Esophagus muscularis mucosa (tissue), 4 donors: ENCODE data around the gene SLITRK3. TPM values are rescaled to one million over a fixed set of nuclear protein-coding genes. Genes with fewer than 3 reads are reported as not detected.

Source experiments
- DNase-seq: peaks from one replicate; pipeline ENCODE4 v3.0.0-alpha.2; 2017; ENCODE audit errors: extremely low spot score
- H3K27ac ChIP-seq, 4 donors: fragments of 200-600 bp; sonication (generic); replicated peaks in 1 of 4; 1 replicate in 3 of 4; 2 replicates in 1 of 4; pipeline ENCODE4 v1.5.1; 2016 to 2019; ENCODE audit warnings: mild to moderate bottlenecking in 1 of 4
- H3K27me3 ChIP-seq, 4 donors: fragments of 200-600 bp; sonication (generic); one replicate each; pipeline versions ENCODE4 v1.5.1 to v1.6.0; 2016 to 2019
- H3K36me3 ChIP-seq, 4 donors: fragments of 200-600 bp; sonication (generic); one replicate each; pipeline ENCODE4 v1.5.1; 2016 to 2019
- H3K4me1 ChIP-seq, 4 donors: fragments of 200-600 bp; sonication (generic); one replicate each; pipeline ENCODE4 v1.5.1; 2016 to 2019
- H3K4me3 ChIP-seq, 4 donors: fragments of 200-600 bp; sonication (generic); 1 replicate in 2 of 4; 2 replicates in 2 of 4; pipeline ENCODE4 v1.5.1; 2016 to 2019; ENCODE audit warnings: mild to moderate bottlenecking in 4 of 4, moderate library complexity in 1 of 4
- H3K9me3 ChIP-seq, 4 donors: fragments of 200-600 bp; sonication (generic); 1 replicate in 3 of 4; 2 replicates in 1 of 4; pipeline ENCODE4 v1.5.1; 2016 to 2019
- EP300 ChIP-seq: sonication (generic); formaldehyde crosslinking; IDR thresholded peaks from one replicate; pipeline ENCODE4 v1.6.1; 2017; ENCODE audit warnings: antibody characterized with exemption
- POLR2A ChIP-seq: fragments of 450-650 bp; IDR thresholded peaks from one replicate; pipeline ENCODE4 v1.6.1; 2017; ENCODE audit warnings: antibody characterized with exemption, moderate library complexity, mild to moderate bottlenecking, low read depth
- POLR2AphosphoS5 ChIP-seq, 2 donors: sonication (generic); formaldehyde crosslinking; IDR thresholded peaks; one replicate each; pipeline ENCODE4 v1.6.1; 2017; ENCODE audit warnings: antibody characterized with exemption in 2 of 2
- WGBS: methylation state at CpG from one replicate; pipeline ENCODE4 v1.1.5; 2018; 5-methylcytosine and 5-hydroxymethylcytosine counted together
- intact Hi-C: fragments of 100-400 bp; cut with DNase I; formaldehyde crosslinking; loops from one replicate; pipeline ENCODE4 v1.15.1; 2023
- total RNA-seq, 4 donors: library from RNA; depleted of rRNA; stranded (reverse); fragments of >200 nt; gene quantifications; one replicate each; pipeline versions ENCODE4 v1.1.0 to v1.2.1, GENCODE V29; 2016
- TF ChIP-seq, protein P1 (sequence below), 3 experiments: fragments of 200-600 bp in 2 of 3; fragments of 450-650 bp in 1 of 3; sonication (generic) in 2 of 3; IDR thresholded peaks; one replicate each; pipeline ENCODE4 v1.5.1; 2017 to 2019; ENCODE audit warnings: antibody characterized with exemption in 3 of 3, mild to moderate bottlenecking in 2 of 3, moderate library complexity in 1 of 3

SLITRK3 gene
- total RNA-seq, 4 donors from 2014 or later, result 14.5 to 29.3 (median 16.9) TPM

DNA sequence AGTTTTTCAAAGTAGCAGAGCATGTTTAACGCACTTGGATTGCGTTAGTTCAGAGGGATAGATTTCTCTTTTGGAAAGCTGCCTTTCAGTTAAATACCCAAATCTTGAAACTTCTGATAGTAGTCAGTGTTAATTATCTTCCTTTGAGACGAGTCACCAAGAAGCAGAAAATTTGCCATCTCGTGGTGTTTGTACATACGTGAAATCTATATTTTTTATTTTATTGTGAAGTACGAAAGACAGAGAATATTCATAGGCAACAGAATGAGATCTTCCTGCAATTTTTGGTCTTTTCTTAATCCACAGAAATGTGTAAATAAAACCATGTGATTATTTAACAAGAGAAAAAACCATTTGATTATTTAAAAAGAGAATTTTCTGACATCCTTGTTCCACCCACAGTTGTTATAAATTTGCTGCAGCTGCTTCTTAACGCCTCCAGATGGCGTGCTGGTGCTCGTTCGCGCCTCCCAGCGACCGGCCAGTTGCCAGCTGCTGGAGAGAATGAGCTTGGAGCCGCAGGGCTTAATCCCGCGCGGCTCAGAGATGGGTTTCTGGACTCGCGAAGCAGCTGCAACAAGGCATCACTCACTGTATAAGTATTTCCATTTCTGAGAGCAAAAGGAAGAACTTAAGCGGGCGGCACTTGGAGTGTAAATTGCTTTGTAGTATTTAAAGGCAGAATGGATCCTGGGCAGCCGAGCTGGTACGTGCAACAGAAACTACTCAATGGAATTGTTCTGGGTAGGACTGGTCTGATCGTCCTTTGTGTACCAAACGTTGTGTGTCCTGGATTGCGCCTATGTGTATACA is 10.5 kb upstream of the SLITRK3 start:
- peak overlapping the region; percentile 53 to 62 (median 58) for H3K4me3 ChIP-seq
- H3K27me3 ChIP-seq, result no peaks in the 10 kb centered on the region
- TF ChIP-seq POLR2A, result no peak
- no peak for TF ChIP-seq EP300
- TF ChIP-seq POLR2AphosphoS5 (IDR thresholded peaks at IDR 0.05), result peak; percentile 35 to 70
- TF ChIP-seq, protein P1, sequence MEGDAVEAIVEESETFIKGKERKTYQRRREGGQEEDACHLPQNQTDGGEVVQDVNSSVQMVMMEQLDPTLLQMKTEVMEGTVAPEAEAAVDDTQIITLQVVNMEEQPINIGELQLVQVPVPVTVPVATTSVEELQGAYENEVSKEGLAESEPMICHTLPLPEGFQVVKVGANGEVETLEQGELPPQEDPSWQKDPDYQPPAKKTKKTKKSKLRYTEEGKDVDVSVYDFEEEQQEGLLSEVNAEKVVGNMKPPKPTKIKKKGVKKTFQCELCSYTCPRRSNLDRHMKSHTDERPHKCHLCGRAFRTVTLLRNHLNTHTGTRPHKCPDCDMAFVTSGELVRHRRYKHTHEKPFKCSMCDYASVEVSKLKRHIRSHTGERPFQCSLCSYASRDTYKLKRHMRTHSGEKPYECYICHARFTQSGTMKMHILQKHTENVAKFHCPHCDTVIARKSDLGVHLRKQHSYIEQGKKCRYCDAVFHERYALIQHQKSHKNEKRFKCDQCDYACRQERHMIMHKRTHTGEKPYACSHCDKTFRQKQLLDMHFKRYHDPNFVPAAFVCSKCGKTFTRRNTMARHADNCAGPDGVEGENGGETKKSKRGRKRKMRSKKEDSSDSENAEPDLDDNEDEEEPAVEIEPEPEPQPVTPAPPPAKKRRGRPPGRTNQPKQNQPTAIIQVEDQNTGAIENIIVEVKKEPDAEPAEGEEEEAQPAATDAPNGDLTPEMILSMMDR (IDR thresholded peaks at IDR 0.05), result peak; percentile 86 to 90 (median 87)
- no peaks in the 10 kb centered on the region for H3K9me3 ChIP-seq
- peaks cover 0 to 24% (median 17%) of the 10 kb centered on the region in 4 donors for H3K4me1 ChIP-seq
- intact Hi-C loops, result loop anchor here (10.0 kb wide), 1 partner anchor 588 kb away; no protein-coding TSS in a partner anchor
- peak overlapping the region; percentile 65 to 82 (median 69) for H3K27ac ChIP-seq
- WGBS, result 18% methylated on average over 26 of the region's 26 CpGs
- DNase-seq, result no peak
- no peaks in the 10 kb centered on the region for H3K36me3 ChIP-seq

DNA sequence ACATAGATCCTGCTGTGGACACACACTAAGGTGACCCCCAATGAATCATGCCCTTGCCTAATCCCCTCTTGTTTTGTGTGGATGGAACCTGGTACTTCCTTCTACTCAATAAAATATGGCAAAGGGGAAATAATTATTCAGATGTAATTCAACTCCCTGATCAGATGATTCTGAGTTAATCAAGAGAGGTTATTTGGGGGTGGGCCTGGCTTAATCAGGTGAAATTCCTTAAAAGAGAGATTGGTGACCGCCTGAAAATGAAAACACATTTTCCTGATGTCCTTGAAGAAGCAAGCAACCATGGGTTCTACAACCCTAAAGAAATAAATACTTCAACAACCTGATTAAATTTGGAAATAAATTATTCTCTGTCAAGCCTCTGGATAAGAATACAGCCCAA is 8.3 kb upstream of the SLITRK3 start:
- Histone ChIP-seq H3K27me3 (no peaks in the 10 kb centered on the region), H3K4me3 (no peak overlapping the region), H3K4me1 (peaks cover 0 to 15% (median 3%) of the 10 kb centered on the region in 4 donors), H3K9me3 (no peaks in the 10 kb centered on the region), H3K27ac (no peak overlapping the region), H3K36me3 (no peaks in the 10 kb centered on the region)
- no peak for DNase-seq
- whole genome bisulfite sequencing, result 90% methylated on average over 1 of the region's 1 CpG
- TF ChIP-seq EP300, result no peak
- TF ChIP-seq POLR2AphosphoS5 (IDR thresholded peaks at IDR 0.05), result no peak
- TF ChIP-seq, protein P1 (IDR thresholded peaks at IDR 0.05), result no peak
- TF ChIP-seq POLR2A, result no peak
- intact Hi-C loops, result loop anchor here (10.0 kb wide), 1 partner anchor 590 kb away; no protein-coding TSS in a partner anchor

DNA sequence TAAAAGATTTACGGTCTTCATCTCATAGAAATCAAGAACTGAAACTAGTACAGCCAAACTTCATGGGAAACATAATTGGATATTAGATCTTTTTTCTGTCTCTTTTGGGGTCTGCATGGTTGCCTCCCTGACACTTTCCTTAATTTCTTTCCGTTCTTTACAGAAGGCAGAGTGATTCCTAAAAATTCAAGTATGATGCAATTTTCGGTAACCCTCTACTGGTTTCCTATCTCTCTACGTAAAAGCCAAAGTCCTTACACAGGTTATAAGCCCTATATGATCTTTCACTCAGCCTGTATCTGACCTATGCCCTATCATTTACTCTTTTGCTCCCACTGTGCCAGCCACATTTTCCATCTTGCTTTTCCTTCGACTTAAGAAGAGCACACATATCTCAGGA is 6.8 kb upstream of the SLITRK3 start:
- Histone ChIP-seq H3K4me1 (peaks cover 0 to 12% (median 1%) of the 10 kb centered on the region in 4 donors), H3K27ac (no peak overlapping the region), H3K4me3 (no peak overlapping the region), H3K27me3 (peaks cover 0 to 5% (median 0%) of the 10 kb centered on the region in 4 donors), H3K36me3 (no peaks in the 10 kb centered on the region), H3K9me3 (no peaks in the 10 kb centered on the region)
- DNase-seq, result no peak
- TF ChIP-seq POLR2A, result no peak
- no peak for TF ChIP-seq EP300
- TF ChIP-seq POLR2AphosphoS5 (IDR thresholded peaks at IDR 0.05), result no peak
- TF ChIP-seq, protein P1 (IDR thresholded peaks at IDR 0.05), result no peak
- WGBS, result 93% methylated on average over 5 of the region's 5 CpGs
- intact Hi-C loops, result loop anchor here (10.0 kb wide), 1 partner anchor 592 kb away; no protein-coding TSS in a partner anchor

DNA sequence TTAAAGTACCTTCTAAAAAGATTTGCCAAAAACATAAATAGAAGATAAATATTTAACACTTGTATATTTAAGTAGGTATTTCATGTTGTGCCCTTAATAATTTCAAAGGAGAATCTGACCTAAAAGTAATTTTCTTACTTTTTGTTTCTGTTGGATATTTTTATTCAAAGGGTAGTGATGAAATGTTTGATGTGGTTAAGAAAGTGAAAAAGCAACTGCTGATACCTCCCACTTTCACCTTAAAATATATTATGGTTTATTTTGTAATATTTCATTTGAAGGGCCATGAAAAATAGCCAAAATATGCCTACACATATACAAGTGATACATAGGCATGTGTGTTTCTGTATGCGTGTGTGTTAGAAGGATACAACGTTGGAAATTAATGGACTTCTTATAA is 5.8 kb upstream of the SLITRK3 start:
- Histone ChIP-seq H3K27ac (peak overlapping the region in 1 of 4 donors; percentile 93), H3K4me3 (no peak overlapping the region), H3K4me1 (peaks cover 4 to 16% (median 7%) of the 10 kb centered on the region in 4 donors), H3K9me3 (no peaks in the 10 kb centered on the region), H3K27me3 (peaks cover 0 to 14% (median 0%) of the 10 kb centered on the region in 4 donors), H3K36me3 (no peaks in the 10 kb centered on the region)
- DNase-seq, result no peak
- WGBS, result 90% methylated on average over 2 of the region's 2 CpGs
- intact Hi-C loops, result loop anchor here (10.0 kb wide), 1 partner anchor 593 kb away; no protein-coding TSS in a partner anchor
- TF ChIP-seq POLR2AphosphoS5 (IDR thresholded peaks at IDR 0.05) (no peak), POLR2A (no peak), EP300 (no peak)
- TF ChIP-seq, protein P1 (IDR thresholded peaks at IDR 0.05), result no peak
